PC-9 (cell line): Measurements from ENCODE around the gene ACACB.

ENCODE experiments used
- EZH2 ChIP-seq: fragments of 200-600 bp; sonication (generic); IDR thresholded peaks from 2 replicates; pipeline ENCODE4 v1.8.0; 2017; ENCODE audit warnings: antibody characterized with exemption, low read depth
- TF ChIP-seq, protein P1 (sequence below): fragments of 200-600 bp; sonication (generic); conservative IDR thresholded peaks from 2 replicates; pipeline ENCODE4 v1.6.1; 2017; ENCODE audit warnings: mixed run types, antibody characterized with exemption, mild to moderate bottlenecking, moderate library complexity

DNA sequence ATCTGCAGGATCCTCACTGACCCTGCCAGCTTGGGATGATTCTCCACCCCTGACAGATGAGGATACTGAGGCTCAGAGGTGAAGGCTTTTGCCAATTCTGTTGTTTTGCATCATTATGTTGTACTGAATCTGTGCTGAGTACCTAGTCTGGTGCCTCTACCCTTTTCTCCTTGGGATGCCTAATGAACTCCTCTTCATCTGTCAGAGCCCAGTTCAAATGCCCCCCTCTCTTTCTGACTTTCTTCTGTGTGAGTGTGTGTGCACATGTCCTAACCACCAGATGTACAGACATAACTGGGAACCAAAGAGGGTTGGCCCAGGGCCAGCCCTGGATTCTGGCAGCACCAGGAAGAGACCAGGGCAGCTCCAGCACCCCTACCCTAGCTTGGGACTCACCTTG, 169.9 kb downstream of the ACACB start:
- TF ChIP-seq, protein P1, sequence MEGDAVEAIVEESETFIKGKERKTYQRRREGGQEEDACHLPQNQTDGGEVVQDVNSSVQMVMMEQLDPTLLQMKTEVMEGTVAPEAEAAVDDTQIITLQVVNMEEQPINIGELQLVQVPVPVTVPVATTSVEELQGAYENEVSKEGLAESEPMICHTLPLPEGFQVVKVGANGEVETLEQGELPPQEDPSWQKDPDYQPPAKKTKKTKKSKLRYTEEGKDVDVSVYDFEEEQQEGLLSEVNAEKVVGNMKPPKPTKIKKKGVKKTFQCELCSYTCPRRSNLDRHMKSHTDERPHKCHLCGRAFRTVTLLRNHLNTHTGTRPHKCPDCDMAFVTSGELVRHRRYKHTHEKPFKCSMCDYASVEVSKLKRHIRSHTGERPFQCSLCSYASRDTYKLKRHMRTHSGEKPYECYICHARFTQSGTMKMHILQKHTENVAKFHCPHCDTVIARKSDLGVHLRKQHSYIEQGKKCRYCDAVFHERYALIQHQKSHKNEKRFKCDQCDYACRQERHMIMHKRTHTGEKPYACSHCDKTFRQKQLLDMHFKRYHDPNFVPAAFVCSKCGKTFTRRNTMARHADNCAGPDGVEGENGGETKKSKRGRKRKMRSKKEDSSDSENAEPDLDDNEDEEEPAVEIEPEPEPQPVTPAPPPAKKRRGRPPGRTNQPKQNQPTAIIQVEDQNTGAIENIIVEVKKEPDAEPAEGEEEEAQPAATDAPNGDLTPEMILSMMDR = no peak
- TF ChIP-seq EZH2 = no peak
